ENCODE data around the gene TERB1.

The TERB1 gene

DNA sequence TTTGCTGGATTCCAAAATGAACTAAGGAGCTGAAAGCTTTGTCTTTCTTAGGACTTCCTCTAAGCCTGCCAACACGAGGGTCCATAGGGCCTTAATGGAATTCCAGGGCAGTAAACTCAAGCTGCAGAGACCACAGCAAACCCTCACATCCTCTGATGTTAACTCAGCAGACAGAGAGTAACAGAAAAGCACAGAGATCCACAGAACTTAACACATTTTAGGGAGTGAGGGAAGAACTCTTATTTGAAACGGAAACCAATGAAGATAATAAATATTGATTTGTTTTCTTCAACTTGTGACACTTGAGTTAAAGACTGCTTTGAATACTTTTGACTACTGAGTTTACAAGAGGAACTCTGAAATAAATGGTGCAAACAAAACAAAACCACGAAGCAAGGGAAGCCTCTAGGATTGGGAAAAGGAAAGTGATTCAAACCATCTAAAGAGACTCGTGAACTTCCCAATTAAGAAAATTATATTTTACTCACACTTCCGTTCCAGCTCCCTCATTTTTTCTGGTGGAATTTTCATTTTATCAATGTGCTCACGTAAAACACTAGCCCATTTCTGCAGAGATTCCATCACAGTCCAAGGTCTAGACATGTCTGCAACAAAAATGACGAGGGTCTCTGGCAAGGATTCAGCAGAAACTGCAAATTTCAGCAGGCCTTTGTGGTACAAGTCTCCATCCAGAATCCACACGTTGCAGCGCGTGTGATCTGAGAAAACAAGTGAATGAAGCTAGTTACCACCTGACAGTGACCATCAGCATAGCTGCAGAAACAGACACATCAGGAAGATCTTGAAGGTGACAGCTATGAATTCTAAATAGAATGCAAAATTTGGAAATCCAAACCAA is 59.2 kb downstream of the TERB1 start:
- no peak for DNase-seq

DNA sequence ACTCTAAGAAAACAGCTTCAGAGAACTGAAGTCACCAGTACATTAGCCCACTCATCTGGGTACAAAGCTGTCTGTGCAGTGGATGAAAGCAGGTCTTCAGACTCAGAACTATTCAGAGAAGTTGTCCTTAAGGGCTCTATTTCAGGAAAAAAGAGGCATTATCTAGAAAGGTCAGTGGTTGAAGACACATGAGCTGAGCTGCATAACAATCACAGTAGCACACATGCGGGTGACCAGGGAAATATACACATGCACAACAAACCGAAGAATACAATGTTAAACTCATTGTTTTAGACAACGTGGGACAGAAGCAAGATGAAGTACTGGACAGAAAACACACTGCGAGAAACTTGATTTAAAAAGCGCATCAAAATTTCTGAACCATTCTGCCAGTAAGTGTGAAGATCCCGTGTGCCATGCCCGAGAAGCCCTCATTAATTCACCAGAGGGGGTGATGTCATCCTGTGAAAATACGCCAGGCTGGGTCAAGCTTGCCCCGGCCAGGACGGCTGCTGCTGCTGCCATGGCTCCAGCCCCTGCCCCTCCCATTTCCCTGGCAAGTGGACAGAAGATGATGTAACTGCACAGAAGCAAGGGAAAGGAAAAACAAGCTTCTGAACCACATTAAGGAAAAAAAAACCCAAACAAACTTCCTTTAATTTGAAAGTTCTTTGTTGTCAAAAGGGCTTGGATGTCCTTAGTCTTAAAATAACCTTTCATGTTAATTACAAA is 60.0 kb downstream of the TERB1 start:
- no peak for DNase-seq

DNA sequence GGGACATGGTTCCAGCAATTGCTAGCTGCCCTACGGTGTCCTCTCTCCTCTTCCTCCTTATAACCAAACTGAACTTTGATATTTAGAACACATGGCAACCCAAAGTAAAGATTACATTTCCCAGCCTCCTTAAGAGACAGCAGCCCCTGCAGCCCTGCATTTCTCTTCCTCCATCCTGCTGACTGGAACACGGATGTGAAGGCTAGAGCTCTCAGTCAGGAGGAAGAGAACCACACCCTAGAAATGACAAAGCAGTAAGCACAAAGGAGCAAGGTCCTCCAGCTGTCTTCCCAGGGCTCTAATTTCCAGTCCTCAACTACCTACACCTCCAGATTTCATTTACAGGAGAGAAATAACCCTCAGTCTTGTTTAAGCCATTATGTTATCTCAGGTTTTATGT is 60.9 kb downstream of the TERB1 start:
- no peak for DNase-seq

GRCh38 chr16:66740010-66740409 is 61.4 kb downstream of the TERB1 start:
- no peak for DNase-seq

DNA sequence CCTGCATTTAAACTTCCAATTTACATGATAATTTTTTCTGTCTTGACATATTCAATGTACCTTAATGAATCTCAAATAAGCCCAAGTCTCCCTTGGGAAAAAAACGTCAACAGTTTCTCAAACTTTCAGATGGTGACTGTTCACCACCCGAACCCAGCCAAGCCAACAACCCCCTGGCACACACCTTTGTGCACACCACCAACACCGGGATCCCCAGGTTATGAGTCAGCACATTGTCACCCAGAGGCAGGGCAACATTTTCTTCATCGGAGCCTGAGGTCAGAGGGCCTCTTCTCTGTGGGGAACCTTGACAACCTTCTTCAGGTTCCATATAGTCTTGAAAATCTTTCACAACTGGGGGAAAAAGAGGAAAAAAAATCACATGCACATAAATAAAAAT is 65.5 kb downstream of the TERB1 start:
- DNase-seq = no peak

DNA sequence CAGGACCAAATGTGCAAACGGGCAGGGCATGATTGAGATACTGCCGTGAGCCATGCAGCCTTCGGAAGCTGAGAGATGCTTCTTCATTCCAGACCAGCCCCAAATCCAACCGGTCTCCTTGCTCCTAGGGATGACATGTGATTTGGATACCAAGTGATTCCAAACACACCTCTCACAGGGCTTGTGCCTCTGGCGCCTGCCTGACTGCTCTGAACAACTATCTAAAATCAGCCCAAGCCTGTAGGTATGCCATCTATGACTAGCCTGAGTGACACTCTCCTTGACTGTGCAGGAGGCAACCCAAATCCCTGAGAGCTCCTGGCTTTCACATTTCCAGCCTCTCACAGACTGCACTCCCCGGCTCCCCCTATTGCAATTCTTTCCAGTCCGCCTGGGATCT is 70.3 kb downstream of the TERB1 start:
- DNase-seq = no peak

- no peak for DNase-seq
These were observed 72.6 kb downstream of the TERB1 start for GRCh38 chr16:66728804-66729203.

DNA sequence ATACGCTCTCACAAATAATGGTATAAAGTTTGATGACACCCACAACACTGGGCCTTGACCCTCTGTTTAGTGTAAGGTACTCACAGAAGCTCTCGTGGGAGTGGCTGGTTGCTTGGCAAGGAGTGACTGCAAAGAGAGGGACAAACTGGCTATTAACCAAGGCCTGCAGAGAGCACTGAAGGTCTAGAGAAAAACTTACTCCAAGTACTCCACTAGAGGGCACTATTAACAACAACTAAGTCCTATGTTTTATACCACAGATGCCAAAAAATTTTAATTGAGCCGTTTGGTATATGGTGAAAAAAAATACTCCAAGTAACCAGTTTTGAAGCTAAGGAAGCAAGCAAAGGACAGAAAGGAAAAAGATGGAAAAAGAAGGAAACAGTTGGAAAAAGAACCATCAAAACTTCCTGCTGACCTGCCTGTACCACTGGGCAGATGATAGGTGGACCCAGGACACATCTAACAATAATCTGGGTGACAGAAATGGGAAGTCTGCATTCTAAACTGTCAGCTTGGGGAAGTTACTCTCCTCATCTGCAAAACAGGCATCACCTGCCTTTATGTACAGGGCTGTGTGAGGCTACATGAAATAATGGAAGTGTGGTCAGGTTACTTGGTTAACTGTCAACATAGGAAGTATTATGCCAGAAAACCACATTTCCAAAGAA is 73.1 kb downstream of the TERB1 start:
- DNase-seq = no peak

- DNase-seq = no peak
These were observed 80.6 kb downstream of the TERB1 start for GRCh38 chr16:66720766-66721165.

DNA sequence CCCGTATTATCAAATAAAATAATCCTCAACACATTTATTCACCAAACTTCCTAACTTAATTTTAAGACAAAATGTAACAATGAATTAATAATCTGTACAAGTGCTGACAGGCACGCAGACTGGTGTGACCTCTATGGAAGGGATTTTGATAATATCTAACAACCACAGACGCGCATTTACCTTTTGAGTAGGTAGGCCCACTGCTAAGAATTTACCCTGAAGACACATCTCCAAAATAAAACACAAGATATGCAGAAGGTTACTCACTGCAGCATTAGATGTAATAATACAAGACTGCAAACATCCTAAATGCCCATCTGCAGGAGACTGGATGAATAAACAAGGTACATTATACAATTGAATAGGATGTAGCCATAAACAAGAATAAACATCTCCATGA is 82.1 kb downstream of the TERB1 start:
- DNase-seq = no peak

DNA sequence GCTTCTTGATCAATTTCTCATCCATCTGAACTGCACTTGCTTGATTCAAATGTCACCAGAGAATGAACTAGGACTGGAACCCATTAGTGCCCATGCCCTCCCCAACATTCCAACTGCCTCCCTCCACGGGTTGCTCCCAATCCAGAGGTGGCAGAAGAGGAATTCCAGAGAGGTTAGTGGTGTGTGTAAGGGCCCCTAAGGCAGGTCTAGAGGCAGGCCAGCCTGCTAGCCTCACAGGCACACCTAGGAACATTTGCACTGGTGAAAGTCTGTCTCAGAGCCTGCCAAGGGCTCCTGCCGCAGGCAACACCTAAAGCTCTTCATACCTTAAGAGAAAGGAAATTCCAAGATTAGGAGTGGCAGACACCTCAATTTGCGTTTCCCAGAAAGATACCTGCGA is 83.6 kb downstream of the TERB1 start:
- no peak for DNase-seq

GRCh38 chr16:66717112-66717675 is 84.2 kb downstream of the TERB1 start:
- no peak for DNase-seq

- no peak for DNase-seq
These were observed 86.6 kb downstream of the TERB1 start for GRCh38 chr16:66714654-66715307.

GRCh38 chr16:66714062-66714461 is 87.3 kb downstream of the TERB1 start:
- no peak for DNase-seq

DNA sequence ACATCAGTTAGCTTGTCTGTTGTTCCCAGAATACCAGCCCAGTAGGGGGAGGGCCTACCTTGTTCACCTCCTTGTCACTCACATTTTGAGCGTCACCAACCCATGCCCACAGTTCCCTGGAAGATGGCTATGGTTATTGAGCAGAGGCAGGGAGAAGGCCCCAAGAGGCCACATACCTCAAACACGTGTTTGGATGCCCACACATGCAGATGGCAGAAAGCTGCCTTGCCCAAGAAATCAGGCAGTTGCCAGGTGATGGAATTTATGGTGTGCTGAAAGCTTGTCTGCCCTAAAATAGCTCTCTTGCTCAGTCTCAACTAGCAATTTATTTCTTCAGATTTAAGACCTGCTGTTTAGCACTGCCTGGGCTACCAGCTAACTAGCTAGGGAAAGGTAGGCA is 88.3 kb downstream of the TERB1 start:
- no peak for DNase-seq

DNA sequence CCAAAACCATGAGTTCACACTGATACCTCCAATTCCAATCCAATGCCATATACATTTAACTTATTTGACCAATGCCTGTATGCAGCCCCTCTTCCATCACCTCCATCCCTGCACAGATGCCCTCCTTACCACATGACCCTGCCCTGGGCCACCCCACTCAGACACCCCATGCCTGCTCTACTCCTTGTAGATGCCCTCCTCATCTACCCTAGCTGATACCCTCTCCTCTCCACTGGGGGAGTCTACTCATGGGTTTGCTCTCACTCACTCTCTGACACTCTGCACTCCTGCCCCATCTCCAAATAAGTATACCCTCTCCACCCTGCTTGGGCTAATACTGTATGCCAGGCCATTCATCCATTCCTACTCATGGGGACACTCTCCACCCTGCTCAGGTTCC is 88.9 kb downstream of the TERB1 start:
- DNase-seq = no peak

GRCh38 chr16:66711581-66711980 is 89.8 kb downstream of the TERB1 start:
- DNase-seq = no peak

DNA sequence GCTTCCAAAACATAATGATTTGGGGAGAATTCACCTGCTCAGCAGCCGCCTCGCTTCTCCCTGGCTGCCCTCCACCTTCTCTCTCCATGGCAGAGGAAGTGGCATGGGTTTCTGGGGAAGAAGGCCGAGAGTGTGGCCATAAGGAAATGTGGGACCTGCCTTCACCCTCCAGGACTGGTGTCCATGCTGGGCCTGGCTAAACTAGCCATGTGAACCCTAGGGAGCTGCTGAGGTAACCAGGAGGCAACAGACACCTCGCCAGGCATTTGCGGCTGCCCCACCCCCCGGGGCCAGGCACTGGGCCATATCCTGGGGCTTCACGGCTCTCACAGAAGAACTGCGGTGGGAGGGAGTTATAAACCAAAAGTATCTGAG is 94.9 kb downstream of the TERB1 start:
- DNase-seq = no peak

GRCh38 chr16:66705790-66706505 is 95.4 kb downstream of the TERB1 start:
- no peak for DNase-seq

Measured in effector CD8-positive, alpha-beta T cell (primary cell).